Stimulated activated CD4-positive, alpha-beta T cell treated with anti-CD3 and anti-CD28 coated beads, Interleukin-15, amount 100 ng/mL, for 24 hours (primary cell): ENCODE data around the gene FAM186B.

Source experiments
- DNase-seq: peaks from one replicate; pipeline ENCODE4 v3.0.0-alpha.2; 2020

Gene FAM186B

DNA sequence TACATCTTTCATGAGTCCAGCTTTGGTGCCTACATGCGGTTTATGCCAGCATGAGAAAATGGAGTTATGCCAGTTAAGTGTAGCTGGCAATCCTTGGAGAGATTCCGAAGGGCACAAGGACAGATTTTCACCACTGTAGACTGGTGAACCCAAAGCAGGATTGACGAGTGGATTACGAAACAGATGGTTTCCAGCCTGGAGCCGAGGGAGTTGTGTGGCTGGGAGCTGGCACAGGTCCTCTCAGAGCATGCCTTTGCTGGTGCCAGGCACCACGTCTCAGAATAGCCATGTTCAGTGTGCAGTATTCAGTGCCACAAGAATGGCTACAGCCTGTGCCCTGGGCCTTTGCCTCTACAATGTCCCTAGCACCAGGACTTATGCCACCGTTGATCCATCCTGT is 53.4 kb downstream of the FAM186B start:
- no peak for DNase-seq

DNA sequence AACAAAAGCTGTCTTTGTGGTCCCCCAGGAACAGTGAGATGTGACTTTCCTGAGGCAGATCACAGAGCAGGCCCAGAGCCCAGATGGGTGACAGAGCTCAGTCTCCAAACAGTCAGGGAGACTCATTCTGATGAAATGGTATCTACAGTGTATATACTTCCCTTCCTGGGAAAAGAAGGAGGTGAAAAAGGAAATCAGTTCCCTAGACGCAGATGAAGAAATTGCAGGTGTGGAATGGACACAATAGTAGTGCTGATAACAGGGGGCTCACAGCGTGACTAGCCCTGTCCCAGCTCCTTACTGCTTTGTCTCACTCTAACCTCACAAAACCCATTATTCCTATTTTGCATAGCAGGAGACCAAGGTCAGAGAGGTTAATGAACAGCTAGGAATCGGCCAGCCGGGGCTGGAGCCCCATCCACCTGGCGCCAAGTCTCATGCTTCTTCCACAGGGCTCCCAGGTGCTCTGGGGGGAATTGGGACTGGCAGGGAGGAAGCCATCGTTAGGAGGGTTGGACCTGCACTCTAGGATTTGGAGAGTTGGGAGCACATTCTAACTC is 54.7 kb downstream of the FAM186B start:
- DNase-seq = no peak

DNA sequence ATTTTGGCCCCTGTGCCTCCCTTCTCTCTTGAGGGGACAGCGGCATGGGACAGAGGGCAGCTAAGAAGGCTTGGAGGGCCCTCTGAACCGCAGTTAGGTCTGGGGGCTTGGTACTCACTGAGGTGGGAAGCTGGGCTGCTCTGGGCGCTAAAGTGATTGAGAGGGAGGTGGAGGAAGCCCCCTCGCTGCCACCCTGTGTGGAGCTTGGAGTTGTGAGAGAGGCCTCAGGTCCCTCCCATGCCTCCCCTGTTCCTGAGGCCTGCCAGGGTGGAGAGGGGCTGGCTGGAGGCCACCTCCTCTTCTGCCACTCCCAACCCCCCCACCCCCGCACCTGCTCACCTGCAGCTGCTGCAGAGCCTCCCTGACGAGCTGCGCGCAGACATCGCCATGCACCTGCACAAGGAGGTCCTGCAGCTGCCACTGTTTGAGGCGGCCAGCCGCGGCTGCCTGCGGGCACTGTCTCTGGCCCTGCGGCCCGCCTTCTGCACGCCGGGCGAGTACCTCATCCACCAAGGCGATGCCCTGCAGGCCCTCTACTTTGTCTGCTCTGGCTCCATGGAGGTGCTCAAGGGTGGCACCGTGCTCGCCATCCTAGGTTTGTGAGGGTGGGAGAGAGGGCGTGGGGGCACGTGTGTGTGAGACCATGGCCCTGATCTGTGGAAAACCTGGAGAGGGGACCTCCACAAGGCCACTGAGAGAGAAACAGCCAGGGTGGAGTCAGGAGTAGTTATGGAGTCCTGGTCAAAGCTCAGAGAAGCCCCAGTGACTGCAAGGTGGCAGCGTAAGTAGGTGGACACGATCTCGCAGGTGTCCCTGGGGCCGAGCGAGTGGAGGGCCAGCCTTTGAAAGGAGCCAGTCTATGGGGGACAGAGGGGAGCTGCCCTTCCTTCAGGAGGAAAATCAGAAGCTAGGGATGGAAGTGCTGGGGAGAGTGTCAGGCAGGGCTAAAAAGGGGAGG is 55.4 kb downstream of the FAM186B start:
- no peak for DNase-seq

DNA sequence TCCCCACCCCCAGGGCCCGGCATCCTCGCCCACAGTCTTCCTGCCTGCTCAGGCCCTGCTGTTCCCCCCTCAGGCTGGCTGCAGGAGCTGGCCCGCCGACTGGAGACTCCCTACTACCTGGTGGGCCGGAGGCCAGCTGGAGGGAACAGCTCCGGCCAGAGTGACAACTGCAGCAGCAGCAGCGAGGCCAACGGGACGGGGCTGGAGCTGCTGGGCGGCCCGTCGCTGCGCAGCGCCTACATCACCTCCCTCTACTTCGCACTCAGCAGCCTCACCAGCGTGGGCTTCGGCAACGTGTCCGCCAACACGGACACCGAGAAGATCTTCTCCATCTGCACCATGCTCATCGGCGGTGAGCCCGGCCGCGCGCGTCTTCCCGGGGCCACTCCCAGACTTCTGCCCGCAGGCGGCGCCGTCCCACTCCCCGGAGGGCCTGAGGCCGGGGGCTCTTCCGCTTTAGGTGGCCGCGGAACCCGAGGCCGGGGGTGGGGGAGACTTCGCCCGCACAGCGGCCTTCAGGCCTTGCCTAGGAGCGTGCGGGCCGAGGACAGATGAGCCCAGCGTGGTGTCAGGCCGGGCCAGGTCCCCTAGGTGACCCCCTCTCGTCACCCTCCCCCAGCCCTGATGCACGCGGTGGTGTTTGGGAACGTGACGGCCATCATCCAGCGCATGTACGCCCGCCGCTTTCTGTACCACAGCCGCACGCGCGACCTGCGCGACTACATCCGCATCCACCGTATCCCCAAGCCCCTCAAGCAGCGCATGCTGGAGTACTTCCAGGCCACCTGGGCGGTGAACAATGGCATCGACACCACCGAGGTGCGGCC is 56.4 kb downstream of the FAM186B start:
- DNase-seq = peak; percentile 50

DNA sequence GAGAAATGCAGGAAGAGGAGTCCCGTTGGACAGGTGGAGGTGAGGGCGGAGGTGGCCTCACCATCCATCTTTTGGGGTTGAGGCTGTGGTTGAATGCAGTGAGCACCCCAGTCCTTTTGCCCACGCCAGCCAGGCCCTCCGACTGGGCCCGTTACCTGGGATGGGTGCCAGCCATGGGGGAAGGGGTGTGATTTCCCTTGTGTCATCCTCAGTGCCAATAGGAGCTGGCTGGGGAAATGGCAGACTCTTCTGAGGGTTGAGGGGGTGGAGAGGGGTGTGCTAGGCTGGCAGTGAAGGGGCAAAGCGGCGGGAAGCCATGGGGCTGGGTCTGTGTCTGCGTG is 57.0 kb downstream of the FAM186B start:
- no peak for DNase-seq

DNA sequence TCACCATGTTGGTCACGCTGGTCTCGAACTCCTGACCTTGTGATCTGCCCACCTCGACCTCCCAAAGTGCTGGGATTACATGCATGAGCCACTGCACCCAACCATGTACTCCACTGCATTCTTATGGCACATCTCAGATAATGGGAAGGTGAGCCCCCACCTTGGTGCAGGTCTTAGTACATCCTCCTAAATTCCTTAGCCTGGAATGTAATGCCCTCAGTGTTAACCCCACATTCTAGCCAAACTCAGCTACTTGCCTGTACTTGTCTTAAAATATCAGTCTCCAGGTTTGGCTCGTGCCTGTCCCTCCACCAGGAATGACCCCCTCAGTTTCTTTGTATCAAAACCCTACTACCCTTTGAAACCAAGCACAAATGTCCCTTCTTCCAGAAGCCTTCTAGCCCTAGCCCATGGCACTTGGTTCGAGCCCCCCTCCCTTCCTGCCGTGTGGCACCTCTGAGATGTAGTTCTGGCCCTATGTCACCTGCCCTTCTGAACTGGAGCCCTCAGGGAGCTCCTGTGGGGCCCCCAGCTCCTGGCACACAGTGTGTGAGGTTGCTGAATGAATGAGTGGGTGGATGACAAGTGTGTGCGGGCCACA is 58.2 kb downstream of the FAM186B start:
- DNase-seq = no peak

DNA sequence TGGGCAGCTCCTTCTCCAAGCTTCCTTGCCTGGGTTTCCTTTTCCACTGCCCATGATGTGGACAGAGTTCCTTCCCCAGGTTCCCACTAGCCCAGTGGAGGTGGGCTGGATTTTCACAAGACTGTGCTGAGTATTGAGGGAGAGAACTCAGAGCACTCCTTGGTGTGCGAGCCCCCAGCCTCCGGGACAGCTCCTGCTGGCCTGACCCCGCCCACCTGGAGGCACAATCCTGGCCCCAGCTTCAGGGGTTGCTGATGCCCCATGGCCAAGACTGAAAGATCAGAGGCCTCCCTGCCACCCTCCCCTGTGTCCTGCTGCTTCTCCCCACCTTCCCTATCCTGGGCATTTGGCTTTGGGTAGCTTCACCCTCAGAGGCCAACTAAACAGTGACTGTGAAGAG is 59.0 kb downstream of the FAM186B start:
- DNase-seq = no peak

DNA sequence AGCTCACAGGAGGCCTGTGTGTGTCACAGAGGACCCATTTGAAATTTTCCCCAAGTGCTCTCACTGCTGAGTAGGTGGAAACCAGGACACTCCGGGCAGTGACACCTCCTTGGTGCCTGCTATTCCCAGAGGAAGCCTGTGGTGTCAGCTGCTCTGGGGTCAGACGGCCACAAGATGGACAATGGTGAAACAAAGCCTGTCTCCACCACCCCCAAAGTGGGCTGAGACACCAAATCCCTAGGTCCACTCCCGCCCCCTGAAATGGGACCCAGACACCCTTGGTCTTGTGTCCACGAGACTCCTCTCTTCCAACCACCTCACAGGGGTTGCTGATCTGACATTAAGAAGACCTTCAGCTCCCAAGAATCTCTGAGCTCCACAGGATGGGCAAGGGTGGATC is 59.6 kb downstream of the FAM186B start:
- DNase-seq = no peak

DNA sequence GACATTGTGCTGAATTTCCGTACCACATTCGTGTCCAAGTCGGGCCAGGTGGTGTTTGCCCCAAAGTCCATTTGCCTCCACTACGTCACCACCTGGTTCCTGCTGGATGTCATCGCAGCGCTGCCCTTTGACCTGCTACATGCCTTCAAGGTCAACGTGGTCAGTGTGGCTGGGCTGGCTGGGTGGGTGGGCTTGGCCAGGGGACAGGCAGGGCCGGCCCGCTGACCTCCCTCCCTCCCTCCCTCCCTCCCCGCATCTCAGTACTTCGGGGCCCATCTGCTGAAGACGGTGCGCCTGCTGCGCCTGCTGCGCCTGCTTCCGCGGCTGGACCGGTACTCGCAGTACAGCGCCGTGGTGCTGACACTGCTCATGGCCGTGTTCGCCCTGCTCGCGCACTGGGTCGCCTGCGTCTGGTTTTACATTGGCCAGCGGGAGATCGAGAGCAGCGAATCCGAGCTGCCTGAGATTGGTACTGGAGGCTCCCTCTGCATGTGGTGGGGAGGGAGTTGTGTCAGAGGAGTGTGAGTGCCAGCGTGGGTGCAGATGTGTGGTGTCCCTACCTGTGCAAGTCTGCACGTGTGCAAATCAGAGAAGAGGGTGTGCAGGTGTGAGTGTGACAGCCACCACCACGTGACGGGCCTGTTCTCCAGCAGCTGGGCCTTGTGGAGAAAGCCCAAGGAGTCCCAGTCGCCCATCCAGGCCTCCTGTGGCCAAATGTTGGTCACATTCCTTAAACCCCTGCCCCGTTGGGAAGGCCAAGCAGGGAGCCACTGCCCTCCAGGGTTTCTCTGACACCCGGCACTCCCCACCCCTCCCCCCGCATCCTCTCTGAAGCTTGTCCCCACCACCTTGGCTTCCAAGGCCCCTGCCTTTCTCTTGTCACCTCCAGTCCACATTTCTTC is 61.3 kb downstream of the FAM186B start:
- no peak for DNase-seq

DNA sequence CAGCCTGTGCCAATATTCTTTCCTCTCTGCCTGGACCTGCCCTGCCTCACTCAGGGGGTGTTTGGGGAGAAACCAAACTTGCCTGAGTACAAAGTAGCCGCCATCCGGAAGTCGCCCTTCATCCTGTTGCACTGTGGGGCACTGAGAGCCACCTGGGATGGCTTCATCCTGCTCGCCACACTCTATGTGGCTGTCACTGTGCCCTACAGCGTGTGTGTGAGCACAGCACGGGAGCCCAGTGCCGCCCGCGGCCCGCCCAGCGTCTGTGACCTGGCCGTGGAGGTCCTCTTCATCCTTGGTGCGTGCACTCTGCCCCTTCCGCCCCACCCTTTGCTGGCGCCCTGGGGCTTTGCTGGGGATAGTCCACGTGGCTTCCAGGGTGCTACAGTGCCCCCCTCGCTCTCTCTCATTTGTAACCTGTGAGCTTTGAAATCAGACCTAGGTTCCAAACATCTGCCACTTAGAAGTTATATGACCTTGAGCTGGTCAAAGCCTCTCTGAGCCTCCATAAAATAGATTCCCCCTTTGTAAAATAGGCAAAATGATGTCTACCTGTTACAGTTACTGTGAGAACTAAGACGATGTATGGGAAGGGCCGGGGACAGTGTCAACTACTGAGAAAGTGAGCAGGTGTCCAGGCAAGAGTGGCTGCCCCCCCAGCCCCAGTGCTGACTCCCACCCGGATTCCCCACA is 62.1 kb downstream of the FAM186B start:
- no peak for DNase-seq

DNA sequence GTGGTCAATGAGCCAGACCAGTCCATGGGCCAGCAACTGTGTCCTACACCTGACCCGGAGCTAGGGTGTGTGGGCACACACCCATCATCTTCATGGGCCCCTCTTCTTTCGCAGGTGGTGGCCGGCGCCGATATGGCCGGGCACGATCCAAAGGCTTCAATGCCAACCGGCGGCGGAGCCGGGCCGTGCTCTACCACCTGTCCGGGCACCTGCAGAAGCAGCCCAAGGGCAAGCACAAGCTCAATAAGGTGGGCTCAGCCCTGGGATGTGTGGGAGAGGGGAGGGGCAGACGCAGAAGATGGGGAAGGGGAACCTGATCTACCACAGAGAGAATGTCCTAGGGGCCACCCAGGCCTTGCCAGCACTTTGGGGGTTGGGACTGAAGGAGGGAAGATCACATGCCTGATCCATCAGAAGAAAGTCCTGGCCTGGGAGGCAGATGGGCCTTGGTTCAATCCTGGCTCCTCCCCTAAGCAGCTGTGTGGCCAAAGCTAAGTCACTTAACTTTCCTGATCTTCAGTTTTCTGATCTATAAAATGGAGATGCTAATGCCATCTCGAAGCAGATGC is 62.8 kb downstream of the FAM186B start:
- DNase-seq = no peak

DNA sequence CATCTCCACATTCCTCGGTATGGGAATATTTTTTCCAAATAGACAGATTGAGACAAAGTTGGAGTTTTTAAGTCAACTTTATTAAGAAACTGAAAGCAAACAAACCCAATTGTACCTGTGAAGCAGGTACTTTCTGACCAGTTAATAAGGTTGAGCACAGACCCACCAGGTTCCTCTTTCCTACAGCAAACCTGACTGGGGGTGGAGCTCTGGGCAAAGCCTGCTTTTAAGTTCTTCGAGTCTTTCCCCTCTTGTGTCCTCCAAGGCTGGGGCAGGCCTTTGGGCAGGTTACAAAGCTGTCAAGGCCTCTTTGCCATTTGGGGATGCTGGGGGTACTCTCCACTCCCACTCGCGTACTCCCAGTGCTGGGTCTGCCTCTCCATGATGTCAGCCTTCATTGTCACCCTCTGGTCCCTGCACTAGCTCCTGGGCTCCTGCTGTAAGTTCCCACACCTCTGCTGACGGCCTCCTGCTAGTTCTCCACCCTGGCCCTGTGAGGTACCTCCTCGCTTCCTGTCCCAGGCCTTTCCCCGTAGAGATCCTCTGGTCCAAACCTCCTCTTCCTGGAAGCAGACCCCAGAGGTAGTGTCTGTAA is 63.4 kb downstream of the FAM186B start:
- no peak for DNase-seq

DNA sequence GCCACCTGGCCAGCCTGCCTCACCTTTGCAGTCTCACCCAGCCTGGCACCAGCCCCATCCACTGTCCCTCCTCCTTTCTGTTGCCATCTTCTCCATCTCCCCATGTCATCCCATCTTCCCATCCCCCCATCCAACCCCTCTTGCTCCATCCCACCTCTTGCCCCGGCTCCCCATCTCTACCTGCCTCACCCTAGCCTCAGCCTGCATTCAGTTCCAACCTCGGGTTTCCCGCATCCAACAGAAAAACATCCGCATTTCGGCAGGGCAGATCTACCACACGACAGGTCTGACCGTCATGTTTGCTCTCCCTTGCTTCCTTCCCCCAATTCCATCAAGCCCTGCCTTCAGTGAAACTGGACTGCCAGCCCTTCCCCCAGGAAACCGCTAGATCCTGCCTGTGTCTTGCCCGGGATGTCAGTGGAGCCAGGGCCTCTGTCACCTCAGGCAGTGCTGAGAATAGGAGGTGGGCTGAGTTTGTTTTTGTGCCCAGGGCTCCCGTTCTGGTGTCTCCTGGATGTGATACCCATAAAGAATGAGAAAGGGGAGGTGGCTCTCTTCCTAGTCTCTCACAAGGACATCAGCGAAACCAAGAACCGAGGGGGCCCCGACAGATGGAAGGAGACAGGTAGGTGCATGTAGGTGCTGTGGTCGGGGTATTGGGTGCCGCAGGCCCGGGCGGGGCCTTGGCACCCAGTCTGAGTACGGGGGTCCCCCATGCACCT is 64.1 kb downstream of the FAM186B start:
- no peak for DNase-seq

DNA sequence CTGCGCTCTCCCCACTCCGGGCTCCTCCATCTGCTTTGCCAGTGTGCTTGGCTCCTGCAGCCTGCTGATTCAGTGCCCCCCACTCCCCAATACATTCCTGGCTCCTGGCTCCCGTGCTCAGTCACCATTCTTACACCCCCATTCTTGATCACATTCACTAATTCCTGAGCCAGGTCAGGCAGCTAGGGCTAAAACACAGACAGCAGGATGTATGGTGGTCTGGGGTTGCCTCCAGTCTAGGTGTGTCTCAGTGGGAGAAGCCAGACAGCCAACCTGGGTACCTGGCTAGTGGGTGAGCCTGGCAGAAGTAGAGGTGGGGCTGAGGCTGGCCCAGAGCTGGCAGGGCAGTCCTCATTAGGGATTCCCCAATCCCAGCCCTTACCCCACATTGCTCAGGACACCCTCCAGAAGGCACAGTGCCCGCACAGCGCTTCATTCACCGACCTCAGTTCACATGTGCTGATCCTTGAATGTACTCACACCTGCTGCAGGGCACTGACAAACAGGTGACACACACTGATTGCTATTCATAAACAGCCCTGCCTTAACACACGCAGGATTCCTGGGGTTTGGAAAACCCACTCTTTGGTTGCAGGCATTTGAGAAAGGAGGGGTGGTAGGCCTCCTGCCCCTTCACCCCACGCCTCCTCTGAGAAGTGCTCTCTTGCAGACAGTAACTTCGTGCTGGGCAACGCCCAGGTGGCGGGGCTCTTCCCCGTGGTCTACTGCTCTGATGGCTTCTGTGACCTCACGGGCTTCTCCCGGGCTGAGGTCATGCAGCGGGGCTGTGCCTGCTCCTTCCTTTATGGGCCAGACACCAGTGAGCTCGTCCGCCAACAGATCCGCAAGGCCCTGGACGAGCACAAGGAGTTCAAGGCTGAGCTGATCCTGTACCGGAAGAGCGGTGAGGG is 65.0 kb downstream of the FAM186B start:
- no peak for DNase-seq

DNA sequence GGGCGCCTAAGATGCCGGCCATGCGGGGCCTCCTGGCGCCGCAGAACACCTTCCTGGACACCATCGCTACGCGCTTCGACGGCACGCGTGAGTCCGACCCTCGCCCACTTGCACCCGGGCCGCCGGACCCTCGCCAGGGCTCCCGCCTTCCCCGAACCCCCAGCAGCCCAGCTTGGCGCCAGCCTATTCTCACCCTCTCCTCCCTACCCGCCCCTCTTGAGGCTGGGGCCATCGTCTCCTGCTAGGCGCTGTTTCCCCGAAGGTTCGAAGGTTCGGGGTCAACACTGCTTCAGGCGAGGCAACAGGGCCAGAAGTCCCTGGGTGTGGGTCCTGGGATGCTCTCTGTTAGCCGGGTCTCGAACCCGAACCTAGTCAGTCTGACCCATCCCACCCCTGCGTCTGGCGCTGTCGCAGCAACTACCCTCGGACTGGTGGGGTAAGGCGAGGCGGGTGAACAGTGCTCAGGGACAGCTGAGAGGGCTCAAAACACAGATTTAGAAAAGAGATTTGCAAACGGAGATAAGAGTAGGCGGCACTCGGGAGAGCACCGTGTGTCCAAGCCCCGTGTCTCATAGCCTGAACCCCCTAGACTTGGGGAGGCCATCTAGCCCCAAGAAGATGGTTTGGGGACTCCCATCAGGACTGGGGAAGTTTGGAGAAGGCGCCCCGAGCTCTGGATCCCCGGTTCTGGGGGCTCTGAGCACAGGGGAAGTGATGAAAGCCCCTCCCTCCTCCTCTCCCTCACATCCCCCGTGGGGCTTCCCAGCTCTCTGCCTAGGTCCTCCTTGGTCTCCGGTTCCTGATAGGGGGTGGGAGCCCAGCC is 65.8 kb downstream of the FAM186B start:
- DNase-seq = no peak

DNA sequence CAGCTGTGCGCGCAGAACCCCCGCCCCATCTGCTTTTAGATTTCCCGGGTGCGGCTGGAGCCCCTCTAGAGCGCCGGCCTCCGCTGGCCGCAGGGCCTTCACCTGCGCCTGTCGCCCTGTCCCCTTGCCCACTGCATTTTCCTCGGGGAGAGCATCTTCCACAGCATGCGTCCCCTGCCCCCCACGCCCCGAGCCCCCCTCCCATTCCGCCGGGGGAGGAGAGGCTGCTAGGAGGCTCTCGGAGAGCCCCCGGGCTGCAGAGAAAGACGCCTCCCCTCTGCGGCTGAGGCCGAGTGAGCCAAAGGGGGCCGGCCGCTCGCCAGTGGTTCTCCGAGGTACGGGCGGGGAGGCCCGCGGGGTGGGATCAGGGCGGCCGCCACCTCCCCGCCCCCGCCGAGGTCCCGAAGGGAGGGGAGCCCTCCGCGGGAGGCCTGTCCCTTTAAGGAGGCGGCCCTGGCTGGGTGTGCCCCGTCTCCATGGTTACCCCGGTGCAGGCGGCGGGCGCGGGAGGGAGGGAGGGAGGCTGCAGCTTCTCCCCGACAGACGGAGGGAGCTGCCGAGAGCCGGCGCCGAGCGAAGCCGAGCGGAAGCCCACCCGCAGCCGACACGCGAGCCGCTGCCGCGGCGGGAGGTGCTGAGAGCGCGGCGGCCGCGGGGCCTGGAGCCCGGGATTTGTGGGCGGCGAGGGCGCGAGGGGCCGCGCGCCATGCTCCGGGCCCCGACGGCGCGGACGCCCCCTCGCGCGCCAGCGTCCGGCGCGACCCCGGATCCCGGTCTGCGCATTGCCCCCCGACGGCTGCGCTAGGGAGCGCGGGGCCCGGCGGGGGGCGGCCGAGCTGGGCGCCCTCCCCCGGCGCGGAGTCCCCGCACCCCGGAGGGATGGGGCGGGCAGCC is 66.7 kb downstream of the FAM186B start, which contains the start of gene KCNH3:
TSS of gene KCNH3 (plus strand) at position 521 of the 894 bp plus-strand sequence. CDS start 387 bp downstream, outside the sequence.
- peak; percentile 87 for DNase-seq
